ENCODE data around the gene SPAG4.

The SPAG4 gene

DNA sequence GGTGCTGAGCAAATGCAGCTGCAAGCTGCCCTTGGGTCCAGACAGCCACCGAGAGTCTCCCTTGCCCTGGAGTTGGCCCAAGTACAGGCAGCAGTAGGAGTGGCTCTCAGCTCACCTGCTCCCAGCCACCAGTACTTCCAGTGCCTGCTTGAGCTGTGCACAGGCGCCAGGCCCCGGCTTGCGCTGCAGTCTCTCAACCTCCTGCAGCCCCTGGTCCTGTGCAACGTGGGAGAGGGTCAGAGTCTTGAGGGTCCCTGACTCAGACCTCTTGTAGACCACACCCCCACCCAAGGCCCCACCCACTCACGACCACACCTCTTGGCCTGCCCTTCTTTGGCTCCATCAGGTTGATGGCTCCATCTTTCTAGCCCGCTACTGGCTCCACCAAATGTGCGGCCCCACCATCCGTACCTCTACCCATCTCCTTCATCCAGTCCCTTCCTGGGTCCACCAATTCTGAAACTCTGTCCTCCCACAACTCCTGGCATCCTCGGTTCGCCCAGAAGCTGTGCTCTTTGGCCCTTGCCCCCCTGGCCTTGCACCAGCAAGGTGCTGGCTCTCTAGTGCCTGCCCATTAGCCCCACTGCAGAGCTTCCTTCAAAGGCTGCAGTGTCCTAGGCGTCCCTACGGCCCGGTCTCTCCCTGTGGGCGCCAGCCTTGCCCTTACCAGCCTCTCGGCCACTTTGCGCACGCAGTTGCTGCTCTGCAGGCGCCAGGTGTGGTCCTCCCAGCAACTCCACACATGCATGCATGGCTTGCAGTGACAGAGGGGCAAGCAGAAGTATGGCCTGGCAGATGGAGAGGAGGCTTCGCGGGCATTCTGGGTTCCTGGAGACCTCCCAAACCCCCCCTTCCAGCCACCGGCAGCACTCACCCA, 16.5 kb upstream of the SPAG4 start:
- no peak for DNase-seq (ENCODE audit: low read depth)
- TF ChIP-seq, protein P1, sequence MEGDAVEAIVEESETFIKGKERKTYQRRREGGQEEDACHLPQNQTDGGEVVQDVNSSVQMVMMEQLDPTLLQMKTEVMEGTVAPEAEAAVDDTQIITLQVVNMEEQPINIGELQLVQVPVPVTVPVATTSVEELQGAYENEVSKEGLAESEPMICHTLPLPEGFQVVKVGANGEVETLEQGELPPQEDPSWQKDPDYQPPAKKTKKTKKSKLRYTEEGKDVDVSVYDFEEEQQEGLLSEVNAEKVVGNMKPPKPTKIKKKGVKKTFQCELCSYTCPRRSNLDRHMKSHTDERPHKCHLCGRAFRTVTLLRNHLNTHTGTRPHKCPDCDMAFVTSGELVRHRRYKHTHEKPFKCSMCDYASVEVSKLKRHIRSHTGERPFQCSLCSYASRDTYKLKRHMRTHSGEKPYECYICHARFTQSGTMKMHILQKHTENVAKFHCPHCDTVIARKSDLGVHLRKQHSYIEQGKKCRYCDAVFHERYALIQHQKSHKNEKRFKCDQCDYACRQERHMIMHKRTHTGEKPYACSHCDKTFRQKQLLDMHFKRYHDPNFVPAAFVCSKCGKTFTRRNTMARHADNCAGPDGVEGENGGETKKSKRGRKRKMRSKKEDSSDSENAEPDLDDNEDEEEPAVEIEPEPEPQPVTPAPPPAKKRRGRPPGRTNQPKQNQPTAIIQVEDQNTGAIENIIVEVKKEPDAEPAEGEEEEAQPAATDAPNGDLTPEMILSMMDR (conservative IDR thresholded peaks at IDR 0.05; ENCODE audit: low read depth, low read length), result no peak
- H3K4me3 ChIP-seq (ENCODE audit: low read depth, low read length), result no peak overlapping the region

DNA sequence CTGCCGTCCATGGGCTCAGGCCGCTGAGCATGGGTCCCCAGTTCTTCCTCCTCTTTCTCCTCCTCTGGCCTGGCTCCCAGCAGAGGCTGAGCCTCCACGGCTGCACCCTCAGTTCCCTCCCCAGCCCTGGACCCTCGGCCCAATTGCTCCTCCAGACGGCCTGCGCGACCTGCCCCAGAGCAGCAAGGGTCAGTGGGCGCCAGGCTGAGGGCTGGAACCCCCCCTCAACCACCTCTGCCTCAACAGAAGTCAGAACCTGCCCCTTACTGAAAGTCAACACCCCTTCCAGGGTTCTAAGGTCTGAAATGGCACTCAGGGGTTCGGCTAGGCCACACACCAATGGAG, 15.9 kb upstream of the SPAG4 start:
- no peak for DNase-seq (ENCODE audit: low read depth)
- TF ChIP-seq, protein P1 (conservative IDR thresholded peaks at IDR 0.05; ENCODE audit: low read depth, low read length), result no peak

DNA sequence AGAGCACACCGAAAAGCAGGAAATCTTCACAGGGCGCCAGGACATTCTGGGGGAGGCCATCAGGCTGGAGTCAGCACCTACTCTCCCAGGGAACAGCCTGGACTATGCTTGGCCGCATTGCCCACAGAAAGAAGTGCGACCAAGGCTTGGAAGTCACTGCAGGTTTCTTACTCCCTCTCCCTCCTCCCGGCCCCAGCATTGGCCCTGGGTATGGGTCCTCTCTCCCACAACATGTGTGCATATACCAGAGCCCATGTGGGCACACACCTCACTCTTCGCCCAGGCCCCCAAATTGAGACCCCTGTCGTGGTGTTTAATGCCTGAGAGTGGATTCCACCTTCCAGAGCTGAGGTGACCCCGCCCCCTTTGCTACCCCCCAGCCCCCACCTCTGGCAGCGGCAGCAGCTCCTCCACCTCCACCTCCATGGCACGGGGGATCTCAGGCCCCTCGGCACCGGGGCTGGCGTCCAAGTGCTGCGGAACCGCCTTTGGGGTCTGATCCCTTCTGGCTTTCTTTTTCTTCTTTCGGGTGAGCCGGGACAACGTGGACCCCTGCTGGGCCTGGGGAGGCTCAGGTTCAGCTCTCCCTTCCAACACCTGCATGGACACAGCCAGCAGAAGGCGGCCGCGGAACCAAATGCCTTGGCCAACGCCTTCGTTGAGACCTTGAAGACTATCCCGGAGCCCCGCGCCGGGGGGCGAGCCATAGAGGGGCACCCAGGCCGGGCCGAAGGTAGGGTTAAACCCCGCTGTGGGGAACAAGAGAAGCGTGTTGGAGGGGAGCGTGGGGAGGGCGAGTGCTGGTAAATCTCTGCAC, 15.2 kb upstream of the SPAG4 start:
- peak overlapping the region; percentile 50 for H3K4me3 ChIP-seq (ENCODE audit: low read depth, low read length)
- TF ChIP-seq, protein P1 (conservative IDR thresholded peaks at IDR 0.05; ENCODE audit: low read depth, low read length), result no peak
- DNase-seq (ENCODE audit: low read depth), result no peak

More for the DNA sequence above, 15.9 kb upstream of the SPAG4 start:
- H3K4me3 ChIP-seq (ENCODE audit: low read depth, low read length), result no peak overlapping the region

DNA sequence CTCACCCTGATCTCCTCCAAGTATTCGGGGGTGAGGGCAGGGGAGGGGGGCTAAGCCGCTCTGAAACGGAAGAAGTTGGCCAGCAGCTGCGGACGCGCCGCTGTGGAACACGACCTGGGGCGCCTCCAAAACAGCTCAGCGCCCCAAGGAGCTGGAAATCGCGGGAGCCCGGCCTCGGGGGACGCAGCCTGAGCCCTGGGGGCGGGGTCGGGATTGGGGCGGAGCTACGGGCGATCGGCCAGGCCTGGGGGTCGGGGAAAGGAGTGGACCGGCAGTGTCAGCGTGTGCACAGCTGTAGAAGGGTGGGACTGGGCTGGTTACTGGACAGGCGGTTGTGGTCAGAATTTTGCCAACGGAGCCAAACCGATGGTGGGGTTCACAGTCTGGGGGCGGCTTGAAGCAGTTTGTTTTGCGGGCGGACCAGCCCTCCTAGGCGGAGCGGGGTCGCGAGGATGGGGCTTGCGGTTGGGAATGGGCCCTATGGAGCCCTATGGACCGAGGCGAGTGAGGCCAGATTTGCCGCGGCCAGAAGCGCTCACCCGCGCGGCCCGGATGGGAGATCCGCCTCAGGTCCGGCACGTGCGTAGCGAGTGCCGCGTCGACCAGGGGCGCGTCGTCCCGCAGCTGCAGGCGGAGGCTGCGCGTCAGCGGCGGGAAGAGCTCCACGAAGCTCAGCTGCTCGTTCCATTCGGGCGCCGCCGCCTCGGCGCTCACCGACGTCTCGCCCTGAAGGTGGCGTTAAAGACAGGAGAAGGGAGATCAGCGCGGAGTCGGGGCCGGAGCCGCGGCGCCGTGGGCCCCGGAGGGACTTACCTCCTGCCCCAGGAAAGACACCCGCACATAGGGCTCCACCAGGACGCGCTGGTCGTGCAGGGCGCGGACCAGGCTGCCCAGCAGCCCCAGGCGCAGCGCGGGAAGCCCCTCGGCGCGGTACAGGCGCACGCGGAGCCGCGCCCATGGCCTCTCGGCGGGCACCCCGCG, 14.3 kb upstream of the SPAG4 start:
- DNase-seq (ENCODE audit: low read depth), result peak; percentile 77
- TF ChIP-seq, protein P1 (conservative IDR thresholded peaks at IDR 0.05; ENCODE audit: low read depth, low read length), result peak; percentile 50
- H3K4me3 ChIP-seq (ENCODE audit: low read depth, low read length), result peak overlapping the region; percentile 50

DNA sequence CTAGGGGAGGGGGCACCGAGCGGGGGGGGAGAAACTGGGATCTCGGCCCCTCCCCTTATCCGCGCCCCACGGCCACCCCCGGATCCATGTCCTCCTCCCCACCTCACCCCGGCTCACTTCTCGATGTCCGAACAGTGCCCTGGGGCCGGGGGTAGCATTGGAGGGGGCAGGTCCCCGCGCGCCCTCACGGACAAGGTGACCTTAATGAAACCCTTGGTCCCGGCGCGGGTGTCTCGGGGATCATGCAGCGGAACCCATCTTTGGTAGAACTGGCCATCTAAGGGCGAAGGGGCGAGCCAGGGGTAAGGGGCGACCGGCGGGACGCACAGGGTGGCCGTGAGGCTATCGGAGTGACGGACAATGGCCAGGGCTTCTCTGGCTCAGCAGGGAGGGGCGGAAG, 13.6 kb upstream of the SPAG4 start:
- peak overlapping the region; percentile 50 for H3K4me3 ChIP-seq (ENCODE audit: low read depth, low read length)
- TF ChIP-seq, protein P1 (conservative IDR thresholded peaks at IDR 0.05; ENCODE audit: low read depth, low read length), result no peak
- no peak for DNase-seq (ENCODE audit: low read depth)

DNA sequence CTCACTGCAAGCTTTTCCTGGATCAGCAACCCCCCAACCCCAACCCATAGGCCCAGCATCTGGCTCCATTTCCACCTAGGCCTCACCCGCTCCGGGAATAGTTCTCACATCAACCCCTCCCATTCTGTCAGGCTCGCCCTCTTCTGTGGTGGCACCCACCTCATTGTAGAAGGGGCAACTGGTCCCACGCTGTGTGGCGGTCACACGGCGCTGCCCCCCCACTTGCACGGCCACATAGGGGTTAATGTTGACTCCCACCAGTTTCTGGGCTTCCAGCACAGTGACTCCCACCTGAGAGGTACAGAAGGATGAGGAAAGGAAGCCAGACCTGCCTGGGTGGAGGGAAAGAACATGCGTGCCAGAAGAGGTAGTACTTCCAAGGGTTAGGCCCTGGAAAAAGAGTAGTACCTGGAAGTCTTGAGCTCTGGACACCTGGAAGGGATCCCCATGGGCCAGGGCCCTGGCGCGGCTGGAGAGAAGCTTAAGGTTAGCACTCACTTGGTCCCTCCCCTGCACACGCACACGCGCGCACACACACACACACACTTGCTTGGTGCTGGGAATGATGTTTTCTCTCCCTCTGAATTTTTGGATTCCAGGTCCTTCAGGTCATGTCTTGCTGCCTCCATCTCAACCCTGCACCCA, 12.7 kb upstream of the SPAG4 start:
- no peak overlapping the region for H3K4me3 ChIP-seq (ENCODE audit: low read depth, low read length)
- no peak for DNase-seq (ENCODE audit: low read depth)
- TF ChIP-seq, protein P1 (conservative IDR thresholded peaks at IDR 0.05; ENCODE audit: low read depth, low read length), result no peak
